ENCODE measurements around the gene TBC1D22A.

Gene TBC1D22A

GRCh38 chr22:46914481-46914880, 152.0 kb downstream of the TBC1D22A start:
- no peaks in the 10 kb centered on the region for H3K36me3 ChIP-seq (replicated peaks)
- no peak overlapping the region for H3K27ac ChIP-seq
- DNase-seq, result no peak
- no peaks in the 10 kb centered on the region for H3K27me3 ChIP-seq (replicated peaks)
- in situ Hi-C loops (cut with HindIII; ENCODE audit: low pct_ligation_motif_present, low sequenced_read_pairs), result no loop called here
- no peak overlapping the region for H3K4me3 ChIP-seq (ENCODE audit: low read depth, low read length)
- TF ChIP-seq CTCF (IDR thresholded peaks at IDR 0.05; ENCODE audit: low read depth, low read length, missing control alignments), result no peak

DNA sequence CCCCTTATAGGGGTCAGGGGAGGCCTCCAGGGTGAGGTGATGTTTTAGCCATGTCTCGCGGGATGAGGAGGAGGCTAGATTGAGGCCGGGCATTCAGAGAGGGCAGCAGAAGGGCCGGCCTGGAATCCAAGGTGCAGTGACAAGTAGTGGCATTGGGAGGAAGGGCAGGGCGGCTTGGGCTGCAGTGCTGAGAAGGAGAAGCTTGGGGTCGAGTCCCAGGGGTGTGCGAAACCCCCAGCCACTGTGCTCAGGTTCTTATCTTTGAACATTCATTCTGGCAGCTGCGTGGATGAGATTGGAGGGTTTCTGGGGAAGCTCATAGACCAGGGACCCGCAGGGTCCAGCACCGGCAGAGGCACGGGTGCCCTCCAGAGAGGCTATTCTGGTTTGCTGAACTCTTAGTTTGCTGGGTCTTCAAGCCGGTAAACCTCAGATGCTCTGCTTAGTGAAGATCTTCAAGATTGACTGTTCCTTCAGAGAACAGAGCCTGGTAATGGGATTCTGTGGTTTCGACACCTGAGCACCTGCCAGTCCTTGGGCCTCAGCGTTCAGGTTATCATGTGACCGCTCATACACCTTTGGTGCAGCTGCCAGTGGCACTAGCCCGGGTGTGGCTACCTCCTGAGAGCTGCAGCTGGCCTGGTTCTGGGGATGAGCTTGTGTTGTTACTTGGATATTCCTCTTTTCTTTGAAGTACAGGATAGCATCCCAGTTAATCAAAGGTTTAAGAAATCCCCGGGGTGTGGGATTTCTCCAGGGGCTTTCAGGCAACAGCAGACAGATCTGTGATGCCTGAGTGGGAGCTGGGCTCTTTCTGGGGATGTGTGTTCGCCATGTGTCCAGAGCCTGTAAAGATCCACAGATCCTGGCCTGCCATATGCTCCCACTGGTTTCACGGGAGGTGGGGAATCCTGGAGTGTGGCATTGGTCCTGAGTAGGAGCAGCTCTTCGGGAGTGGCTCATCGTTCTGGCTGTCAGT, 152.8 kb downstream of the TBC1D22A start:
- H3K36me3 ChIP-seq (replicated peaks), result no peaks in the 10 kb centered on the region
- H3K27ac ChIP-seq, result no peak overlapping the region
- no peak overlapping the region for H3K4me3 ChIP-seq (ENCODE audit: low read depth, low read length)
- H3K27me3 ChIP-seq (replicated peaks), result no peaks in the 10 kb centered on the region
- DNase-seq, result no peak
- TF ChIP-seq CTCF (IDR thresholded peaks at IDR 0.05; ENCODE audit: low read depth, low read length, missing control alignments), result no peak
- in situ Hi-C loops (cut with HindIII; ENCODE audit: low pct_ligation_motif_present, low sequenced_read_pairs), result no loop called here

DNA sequence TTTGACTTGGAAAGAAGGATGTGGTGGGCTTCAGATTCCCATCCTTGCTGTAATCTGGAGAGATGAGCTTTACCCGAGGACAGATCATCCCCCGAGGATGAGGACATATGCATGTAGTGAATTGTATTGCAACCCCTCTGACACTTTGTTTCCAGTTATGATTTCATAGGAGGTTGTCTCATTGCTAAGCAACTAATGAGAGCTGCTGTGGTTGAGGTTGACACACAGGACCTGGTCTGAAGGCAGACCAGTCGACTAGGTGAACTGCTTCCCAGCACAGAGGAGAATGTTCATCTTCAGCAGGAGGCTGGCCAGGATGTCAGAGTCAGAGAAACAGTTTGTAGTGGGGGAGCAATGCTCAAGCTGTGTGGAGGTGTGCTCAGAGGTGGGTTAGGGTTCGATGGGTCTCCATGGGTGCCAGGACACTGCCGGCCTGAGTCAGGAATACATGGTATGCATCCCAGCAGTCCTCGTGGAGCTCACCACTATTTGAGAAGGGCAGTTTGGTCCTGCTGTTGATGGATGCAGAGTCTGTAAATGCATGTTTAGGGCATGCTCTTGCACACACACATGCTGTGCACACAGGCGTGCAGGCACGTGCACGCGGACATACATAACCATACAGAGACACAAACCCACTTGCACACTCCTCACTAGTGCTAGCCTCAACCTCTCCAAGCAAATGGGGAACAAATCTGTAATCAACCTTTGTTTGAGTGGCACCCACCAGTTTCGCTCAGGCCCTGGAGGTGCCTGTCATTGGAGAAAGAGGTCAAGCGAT, 153.7 kb downstream of the TBC1D22A start:
- in situ Hi-C loops (cut with HindIII; ENCODE audit: low pct_ligation_motif_present, low sequenced_read_pairs), result no loop called here
- TF ChIP-seq CTCF (IDR thresholded peaks at IDR 0.05; ENCODE audit: low read depth, low read length, missing control alignments), result no peak

GRCh38 chr22:46916886-46917770, 154.7 kb downstream of the TBC1D22A start:
- no peak for DNase-seq
- no peaks in the 10 kb centered on the region for H3K27me3 ChIP-seq (replicated peaks)
- in situ Hi-C loops (cut with HindIII; ENCODE audit: low pct_ligation_motif_present, low sequenced_read_pairs), result no loop called here
- H3K27ac ChIP-seq, result no peak overlapping the region
- no peaks in the 10 kb centered on the region for H3K36me3 ChIP-seq (replicated peaks)
- no peak overlapping the region for H3K4me3 ChIP-seq (ENCODE audit: low read depth, low read length)
- TF ChIP-seq CTCF (IDR thresholded peaks at IDR 0.05; ENCODE audit: low read depth, low read length, missing control alignments), result no peak

More for the DNA sequence above, 153.7 kb downstream of the TBC1D22A start:
- no peak overlapping the region for H3K27ac ChIP-seq
- DNase-seq, result no peak
- no peaks in the 10 kb centered on the region for H3K27me3 ChIP-seq (replicated peaks)
- no peaks in the 10 kb centered on the region for H3K36me3 ChIP-seq (replicated peaks)
- H3K4me3 ChIP-seq (ENCODE audit: low read depth, low read length), result no peak overlapping the region

DNA sequence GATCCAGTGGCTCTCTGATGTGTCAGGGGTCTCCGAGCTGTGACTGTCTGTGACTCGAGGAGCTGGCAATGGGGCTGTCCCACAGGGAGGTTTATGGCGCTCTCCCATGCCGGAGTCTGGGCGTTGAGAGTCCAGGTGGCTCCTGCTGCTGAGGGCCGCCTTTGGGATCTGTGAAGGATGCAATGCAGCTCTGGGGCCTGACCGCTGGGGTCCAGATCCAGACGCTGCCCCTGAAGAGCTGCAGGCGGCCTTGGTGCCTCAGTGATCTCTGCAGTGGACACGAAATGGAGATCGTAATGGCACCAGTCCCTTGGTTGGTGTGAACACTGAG, 155.3 kb downstream of the TBC1D22A start:
- Histone ChIP-seq H3K36me3 (replicated peaks) (no peaks in the 10 kb centered on the region), H3K27me3 (replicated peaks) (no peaks in the 10 kb centered on the region)
- in situ Hi-C loops (cut with HindIII; ENCODE audit: low pct_ligation_motif_present, low sequenced_read_pairs), result no loop called here

More for the DNA sequence above, 155.3 kb downstream of the TBC1D22A start:
- Histone ChIP-seq H3K27ac (no peak overlapping the region), H3K4me3 (ENCODE audit: low read depth, low read length) (no peak overlapping the region)
- DNase-seq, result no peak
- TF ChIP-seq CTCF (IDR thresholded peaks at IDR 0.05; ENCODE audit: low read depth, low read length, missing control alignments), result no peak
